ENCODE measurements around the gene CDK3. TPM values are rescaled to one million over a fixed set of nuclear protein-coding genes. Genes with fewer than 3 reads are reported as not detected.

The CDK3 gene
- total and polyA plus RNA-seq, 2 donors (not counting 1 experiment from before 2014, with no cell fraction given): 1.3 to 2.3 TPM

DNA sequence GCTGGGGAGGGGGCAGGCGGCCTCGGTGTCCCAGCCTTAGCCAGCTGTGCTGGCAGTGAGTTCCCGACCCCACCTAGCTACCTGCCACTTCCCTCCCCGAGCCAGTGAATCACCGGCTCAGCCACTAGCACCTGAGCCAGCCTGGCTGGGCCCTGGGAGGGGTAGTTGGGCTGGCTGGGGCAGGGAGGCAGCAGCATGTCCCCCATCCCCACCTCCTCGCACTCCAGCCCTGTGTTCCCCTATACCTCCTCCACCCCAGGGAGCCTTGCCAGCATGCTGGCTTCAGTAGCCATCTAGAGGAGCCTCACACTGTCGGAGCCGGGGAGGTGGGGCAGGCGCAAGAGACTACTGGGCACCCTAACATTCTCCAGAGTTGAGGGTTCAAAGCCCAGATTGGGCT, 23.7 kb downstream of the CDK3 start:
- Histone ChIP-seq H4K20me1 (ENCODE audit: control insufficient read depth, extremely low read depth, insufficient read depth, low read length) (no peaks in the 10 kb centered on the region), H3K9ac (ENCODE audit: insufficient read depth, low read length) (no peak overlapping the region), H3K4me3 (replicated peaks in 1 of 4; ENCODE audit: control extremely low read depth in 1 of 4, insufficient read depth in 1 of 4, low read depth in 3 of 4, low read length in 4 of 4) (no peak overlapping the region), H3K79me2 (ENCODE audit: control insufficient read depth, insufficient read depth, low read length) (no peaks in the 10 kb centered on the region), H3K36me3 (ENCODE audit: control insufficient read depth, insufficient read depth, low read length) (no peaks in the 10 kb centered on the region), H3K27ac (ENCODE audit: insufficient read depth, low read length) (no peak overlapping the region), H3K4me1 (ENCODE audit: control insufficient read depth, extremely low read depth, insufficient read depth, low read length) (no peaks in the 10 kb centered on the region), H3K4me2 (ENCODE audit: extremely low read depth, insufficient read depth, low read length) (no peak overlapping the region), H3K9me3 (ENCODE audit: control insufficient read depth, insufficient read depth, low read depth, low read length) (no peaks in the 10 kb centered on the region), H2AFZ (ENCODE audit: low read length) (no peak overlapping the region), H3K27me3 (ENCODE audit: control insufficient read depth, insufficient read depth, low read length) (peaks cover 4% of the 10 kb centered on the region)
- no peak for TF ChIP-seq EZH2 (IDR thresholded peaks at IDR 0.05; ENCODE audit: low read length, missing control alignments)
- no peak for TF ChIP-seq CTCF (conservative IDR thresholded peaks at IDR 0.05 in 1 of 2, IDR thresholded peaks at IDR 0.05 in 1 of 2; ENCODE audit: low read depth in 1 of 2, low read length in 2 of 2)
- no peak for DNase-seq (ENCODE audit: low read depth in 2 of 2)

GRCh38 chr17:76025294-76025693, 24.6 kb downstream of the CDK3 start:
- DNase-seq (ENCODE audit: low read depth in 2 of 2): no peak
- no peaks in the 10 kb centered on the region for H3K79me2 ChIP-seq (ENCODE audit: control insufficient read depth, insufficient read depth, low read length)
- TF ChIP-seq EZH2 (IDR thresholded peaks at IDR 0.05; ENCODE audit: low read length, missing control alignments): no peak
- TF ChIP-seq CTCF (conservative IDR thresholded peaks at IDR 0.05 in 1 of 2, IDR thresholded peaks at IDR 0.05 in 1 of 2; ENCODE audit: low read depth in 1 of 2, low read length in 2 of 2): no peak
- no peak overlapping the region for H3K9ac ChIP-seq (ENCODE audit: insufficient read depth, low read length)
- H3K4me3 ChIP-seq (replicated peaks in 1 of 4; ENCODE audit: control extremely low read depth in 1 of 4, insufficient read depth in 1 of 4, low read depth in 3 of 4, low read length in 4 of 4): no peak overlapping the region
- H3K27ac ChIP-seq (ENCODE audit: insufficient read depth, low read length): no peak overlapping the region
- H4K20me1 ChIP-seq (ENCODE audit: control insufficient read depth, extremely low read depth, insufficient read depth, low read length): no peaks in the 10 kb centered on the region
- H3K4me2 ChIP-seq (ENCODE audit: extremely low read depth, insufficient read depth, low read length): no peak overlapping the region
- no peaks in the 10 kb centered on the region for H3K36me3 ChIP-seq (ENCODE audit: control insufficient read depth, insufficient read depth, low read length)
- no peak overlapping the region for H2AFZ ChIP-seq (ENCODE audit: low read length)
- no peaks in the 10 kb centered on the region for H3K4me1 ChIP-seq (ENCODE audit: control insufficient read depth, extremely low read depth, insufficient read depth, low read length)
- no peaks in the 10 kb centered on the region for H3K9me3 ChIP-seq (ENCODE audit: control insufficient read depth, insufficient read depth, low read depth, low read length)
- peaks cover 4% of the 10 kb centered on the region for H3K27me3 ChIP-seq (ENCODE audit: control insufficient read depth, insufficient read depth, low read length)

GRCh38 chr17:76026714-76027158, 26.1 kb downstream of the CDK3 start:
- no peaks in the 10 kb centered on the region for H3K36me3 ChIP-seq (ENCODE audit: control insufficient read depth, insufficient read depth, low read length)
- TF ChIP-seq CTCF (conservative IDR thresholded peaks at IDR 0.05 in 1 of 2, IDR thresholded peaks at IDR 0.05 in 1 of 2; ENCODE audit: low read depth in 1 of 2, low read length in 2 of 2): no peak
- no peak for TF ChIP-seq EZH2 (IDR thresholded peaks at IDR 0.05; ENCODE audit: low read length, missing control alignments)
- no peak overlapping the region for H3K4me3 ChIP-seq (replicated peaks in 1 of 4; ENCODE audit: control extremely low read depth in 1 of 4, insufficient read depth in 1 of 4, low read depth in 3 of 4, low read length in 4 of 4)
- no peak for DNase-seq (ENCODE audit: low read depth in 2 of 2)
- H3K9me3 ChIP-seq (ENCODE audit: control insufficient read depth, insufficient read depth, low read depth, low read length): no peaks in the 10 kb centered on the region
- no peaks in the 10 kb centered on the region for H4K20me1 ChIP-seq (ENCODE audit: control insufficient read depth, extremely low read depth, insufficient read depth, low read length)
- no peak overlapping the region for H3K9ac ChIP-seq (ENCODE audit: insufficient read depth, low read length)
- H3K79me2 ChIP-seq (ENCODE audit: control insufficient read depth, insufficient read depth, low read length): no peaks in the 10 kb centered on the region
- no peak overlapping the region for H3K27ac ChIP-seq (ENCODE audit: insufficient read depth, low read length)
- H2AFZ ChIP-seq (ENCODE audit: low read length): no peak overlapping the region
- H3K4me1 ChIP-seq (ENCODE audit: control insufficient read depth, extremely low read depth, insufficient read depth, low read length): no peaks in the 10 kb centered on the region
- peaks cover 4% of the 10 kb centered on the region for H3K27me3 ChIP-seq (ENCODE audit: control insufficient read depth, insufficient read depth, low read length)
- H3K4me2 ChIP-seq (ENCODE audit: extremely low read depth, insufficient read depth, low read length): no peak overlapping the region

All from fibroblast of lung (primary cell).